ENCODE data around the gene JMJD4.

The JMJD4 gene

DNA sequence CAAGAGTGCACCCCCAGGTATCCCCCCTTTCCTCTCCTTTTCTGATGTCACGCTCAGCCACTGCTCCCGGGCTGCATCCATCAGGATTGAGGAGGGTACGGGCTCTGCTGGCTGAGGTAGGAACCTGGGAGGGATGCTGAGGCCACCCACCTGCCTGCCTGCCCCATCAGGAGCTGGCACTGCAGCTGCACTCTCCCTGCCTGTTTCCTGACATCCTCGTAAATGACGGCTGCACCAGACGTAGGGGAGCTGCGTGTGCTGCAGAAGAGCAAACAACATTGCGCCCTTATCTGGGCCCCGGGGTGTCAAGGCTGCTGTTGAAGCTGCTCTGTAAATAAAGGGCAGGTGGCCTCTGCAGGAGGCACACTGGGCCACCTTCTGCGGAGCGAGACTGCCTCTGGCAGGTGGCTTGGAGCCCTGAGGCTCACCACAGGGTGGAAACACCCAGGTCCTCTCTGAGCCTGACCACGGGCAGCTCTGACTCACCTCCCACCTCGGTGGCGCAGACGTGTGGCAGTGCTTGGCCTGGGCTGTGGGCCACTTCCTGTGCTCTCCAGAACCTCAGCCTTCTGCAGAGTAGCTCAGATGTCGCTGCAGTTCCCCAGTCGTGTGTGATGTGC, 31.0 kb upstream of the JMJD4 start:
- no peak overlapping the region for H2AFZ ChIP-seq (ENCODE audit: low read depth, low read length)
- H3K9ac ChIP-seq (ENCODE audit: low read length), result no peak overlapping the region
- peaks cover 13% of the 10 kb centered on the region; the same call in 1 of the 2 replicates for H4K20me1 ChIP-seq (ENCODE audit: insufficient read depth, low read length)
- H3K36me3 ChIP-seq (replicated peaks; ENCODE audit: low read depth, low read length), result peaks cover 84% of the 10 kb centered on the region
- no peak for TF ChIP-seq CTCF (IDR thresholded peaks at IDR 0.05; ENCODE audit: low read depth, low read length)
- no peak for TF ChIP-seq EZH2phosphoT487 (IDR thresholded peaks at IDR 0.05; ENCODE audit: low read depth)
- H3K4me1 ChIP-seq (ENCODE audit: low read length), result peaks cover 23% of the 10 kb centered on the region
- H3K4me3 ChIP-seq (ENCODE audit: low read length), result no peak overlapping the region
- H3K9me3 ChIP-seq (ENCODE audit: insufficient read depth, low read length), result no peaks in the 10 kb centered on the region
- peaks cover 66% of the 10 kb centered on the region for H3K79me2 ChIP-seq (ENCODE audit: low read length)
- no peak overlapping the region for H3K27ac ChIP-seq (ENCODE audit: low read length)
- H3K4me2 ChIP-seq (ENCODE audit: low read length), result no peak overlapping the region
- no peaks in the 10 kb centered on the region for H3K27me3 ChIP-seq (ENCODE audit: low read depth, low read length)

DNA sequence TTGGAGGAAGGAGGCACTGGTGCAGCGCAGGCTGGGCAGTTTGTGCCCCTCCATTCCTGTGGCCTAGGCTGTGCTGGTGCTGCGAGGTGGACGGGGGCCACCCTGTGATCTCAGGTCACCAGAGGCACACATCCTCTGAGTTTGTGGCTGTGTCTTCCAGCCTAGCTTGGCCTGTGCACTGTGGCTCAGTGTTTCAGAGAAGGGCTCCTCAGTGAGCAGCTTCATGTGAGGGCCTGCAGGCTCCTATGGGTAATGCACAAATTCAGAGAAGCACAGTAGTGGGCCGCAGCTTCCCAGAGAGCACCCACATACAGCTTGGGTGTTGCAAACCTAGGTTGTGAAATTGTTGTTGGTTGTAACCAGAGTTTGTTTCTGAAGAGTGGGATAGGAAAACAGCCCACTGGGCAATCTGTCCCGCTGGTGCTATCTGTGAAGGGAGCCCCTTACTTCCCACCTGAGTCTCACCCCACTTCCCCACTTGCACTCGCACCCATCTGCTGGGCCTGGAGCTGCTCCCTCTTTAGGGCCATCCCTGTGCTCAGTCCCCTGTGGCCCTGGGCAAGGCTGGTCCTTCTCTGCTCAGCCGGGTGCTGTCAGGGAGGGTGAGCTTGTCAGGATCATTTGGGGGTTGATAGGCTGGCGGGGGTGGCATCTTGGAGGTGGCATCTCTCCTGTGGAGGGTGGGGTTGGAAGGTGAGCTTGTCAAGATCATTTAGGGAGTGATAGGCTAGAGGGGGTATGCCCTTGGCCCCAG, 30.3 kb upstream of the JMJD4 start:
- TF ChIP-seq EZH2phosphoT487 (IDR thresholded peaks at IDR 0.05; ENCODE audit: low read depth) (no peak), CTCF (IDR thresholded peaks at IDR 0.05; ENCODE audit: low read depth, low read length) (no peak)
- Histone ChIP-seq H3K9me3 (ENCODE audit: insufficient read depth, low read length) (no peaks in the 10 kb centered on the region), H3K4me3 (ENCODE audit: low read length) (no peak overlapping the region), H3K4me1 (ENCODE audit: low read length) (peaks cover 30% of the 10 kb centered on the region), H3K4me2 (ENCODE audit: low read length) (no peak overlapping the region), H3K27me3 (ENCODE audit: low read depth, low read length) (no peaks in the 10 kb centered on the region), H2AFZ (ENCODE audit: low read depth, low read length) (no peak overlapping the region), H3K27ac (ENCODE audit: low read length) (no peak overlapping the region), H3K79me2 (ENCODE audit: low read length) (peaks cover 64% of the 10 kb centered on the region), H3K36me3 (replicated peaks; ENCODE audit: low read depth, low read length) (peaks cover 82% of the 10 kb centered on the region), H3K9ac (ENCODE audit: low read length) (no peak overlapping the region), H4K20me1 (ENCODE audit: insufficient read depth, low read length) (peaks cover 7% of the 10 kb centered on the region; the same call in 1 of the 2 replicates)

DNA sequence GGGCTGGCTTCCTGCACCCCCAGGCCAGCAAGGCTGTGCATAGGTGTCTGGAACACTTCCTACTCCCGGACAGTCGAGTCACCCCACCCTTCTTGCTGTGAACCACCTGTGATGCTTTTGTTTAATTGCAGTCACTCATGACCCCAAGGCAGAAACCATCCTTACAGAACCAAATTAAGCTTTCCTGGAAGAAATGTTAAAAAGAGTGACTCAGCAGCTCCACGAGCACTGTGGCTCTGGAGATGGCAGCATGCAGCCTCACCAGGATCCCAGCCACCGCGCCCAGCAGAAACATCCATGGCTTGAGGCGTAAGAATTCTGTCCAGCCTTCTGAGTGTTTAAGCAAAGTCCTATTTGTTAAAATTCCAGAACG, 28.9 kb upstream of the JMJD4 start:
- H3K9me3 ChIP-seq (ENCODE audit: insufficient read depth, low read length), result peaks cover 8% of the 10 kb centered on the region; the same call in 1 of the 2 replicates
- H3K4me3 ChIP-seq (ENCODE audit: low read length), result no peak overlapping the region
- no peaks in the 10 kb centered on the region for H3K27me3 ChIP-seq (ENCODE audit: low read depth, low read length)
- H2AFZ ChIP-seq (ENCODE audit: low read depth, low read length), result no peak overlapping the region
- H3K27ac ChIP-seq (ENCODE audit: low read length), result no peak overlapping the region
- no peak overlapping the region for H3K4me2 ChIP-seq (ENCODE audit: low read length)
- TF ChIP-seq CTCF (IDR thresholded peaks at IDR 0.05; ENCODE audit: low read depth, low read length) (no peak), EZH2phosphoT487 (IDR thresholded peaks at IDR 0.05; ENCODE audit: low read depth) (no peak)
- peaks cover 7% of the 10 kb centered on the region; the same call in 1 of the 2 replicates for H4K20me1 ChIP-seq (ENCODE audit: insufficient read depth, low read length)
- H3K4me1 ChIP-seq (ENCODE audit: low read length), result peaks cover 44% of the 10 kb centered on the region
- peaks cover 82% of the 10 kb centered on the region for H3K36me3 ChIP-seq (replicated peaks; ENCODE audit: low read depth, low read length)
- no peak overlapping the region for H3K9ac ChIP-seq (ENCODE audit: low read length)
- peaks cover 77% of the 10 kb centered on the region for H3K79me2 ChIP-seq (ENCODE audit: low read length)

- Histone ChIP-seq H4K20me1 (ENCODE audit: insufficient read depth, low read length) (peaks cover 7% of the 10 kb centered on the region; the same call in 1 of the 2 replicates), H3K4me3 (ENCODE audit: low read length) (no peak overlapping the region), H3K79me2 (ENCODE audit: low read length) (peaks cover 83% of the 10 kb centered on the region), H3K9ac (ENCODE audit: low read length) (peak overlapping the region; percentile 44; the same call in 1 of the 2 replicates), H3K4me2 (ENCODE audit: low read length) (no peak overlapping the region), H3K27ac (ENCODE audit: low read length) (peak overlapping the region; percentile 99; the same call in 1 of the 2 replicates), H3K36me3 (replicated peaks; ENCODE audit: low read depth, low read length) (peaks cover 82% of the 10 kb centered on the region), H3K27me3 (ENCODE audit: low read depth, low read length) (no peaks in the 10 kb centered on the region), H3K4me1 (ENCODE audit: low read length) (peaks cover 50% of the 10 kb centered on the region), H3K9me3 (ENCODE audit: insufficient read depth, low read length) (peaks cover 12% of the 10 kb centered on the region; the same call in 1 of the 2 replicates), H2AFZ (ENCODE audit: low read depth, low read length) (no peak overlapping the region)
- TF ChIP-seq CTCF (IDR thresholded peaks at IDR 0.05; ENCODE audit: low read depth, low read length) (no peak), EZH2phosphoT487 (IDR thresholded peaks at IDR 0.05; ENCODE audit: low read depth) (no peak)
Measured at GRCh38 chr1:227763246-227764018, 28.3 kb upstream of the JMJD4 start.

All from OCI-LY3 (cell line).